Colonic mucosa (tissue), 4 donors: Measurements from ENCODE around the gene FHIP2A. TPM values are rescaled to one million over a fixed set of nuclear protein-coding genes. Genes with fewer than 3 reads are reported as not detected.

Source experiments
- DNase-seq: peaks from one replicate; pipeline ENCODE4 v3.0.0-alpha.2; 2020
- H3K27ac ChIP-seq: fragments of 200-600 bp; one replicate; pipeline ENCODE4 v1.8.0; 2021
- H3K27me3 ChIP-seq: fragments of 200-600 bp; one replicate; pipeline ENCODE4 v1.8.0; 2021
- H3K36me3 ChIP-seq: fragments of 200-600 bp; one replicate; pipeline ENCODE4 v1.8.0; 2021
- H3K4me1 ChIP-seq: fragments of 200-600 bp; one replicate; pipeline ENCODE4 v1.8.0; 2021; ENCODE audit warnings: mild to moderate bottlenecking
- H3K4me3 ChIP-seq: fragments of 200-600 bp; one replicate; pipeline ENCODE4 v1.8.0; 2021
- H3K9ac ChIP-seq, 2 donors: one replicate each; pipeline ENCODE4 v1.7.0; 2013; ENCODE audit warnings: control low read depth in 2 of 2, low read depth in 2 of 2, low read length in 2 of 2
- H3K9me3 ChIP-seq: fragments of 200-600 bp; one replicate; pipeline ENCODE4 v1.8.0; 2021
- intact Hi-C: fragments of 100-400 bp; cut with DNase I; formaldehyde crosslinking; loops from one replicate; pipeline ENCODE4 v1.14.1; 2022
- total RNA-seq, 2 donors: library from RNA; stranded (reverse); fragmentation: NEBNext Ultra II Directional in 1 of 2; extraction: Animal tissue kit (Norgen Biotek cat#: 25700) in 1 of 2; gene quantifications; one replicate each; pipeline ENCODE4 v1.2.1, GENCODE V29; 2021
- TF ChIP-seq, protein P1 (sequence below): fragments of 200-600 bp; IDR thresholded peaks from one replicate; pipeline ENCODE4 v1.8.0; 2022; ENCODE audit warnings: antibody characterized with exemption, mild to moderate bottlenecking
- donor health status: healthy.
- donor health status: DM: no; HTN: no; CAD: no.
- donor health status: DM: no; HTN: no; CAD: no.

FHIP2A gene
- total RNA-seq, 2 donors from 2014 or later: 11.3 to 16.6 TPM

DNA sequence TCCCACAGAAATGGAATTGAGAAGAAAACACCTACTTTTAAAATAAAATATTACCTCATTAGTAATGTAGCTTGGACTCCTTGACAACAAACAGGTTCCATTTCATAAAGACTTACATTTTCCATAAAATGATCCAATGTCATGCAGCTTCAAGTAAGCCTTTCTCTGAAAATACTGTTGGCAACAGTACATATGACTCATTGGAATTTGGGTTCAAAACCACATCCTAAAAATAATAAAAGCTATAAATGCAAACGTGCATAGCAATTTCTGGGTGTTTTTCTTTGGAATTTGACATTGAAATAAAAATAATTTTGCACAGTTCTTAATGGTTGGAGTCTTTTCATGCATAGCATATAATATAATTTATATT is 47.9 kb downstream of the FHIP2A start:
- DNase-seq: no peak
- Histone ChIP-seq H3K27ac (no peak overlapping the region), H3K27me3 (no peaks in the 10 kb centered on the region), H3K4me1 (no peaks in the 10 kb centered on the region), H3K9me3 (no peaks in the 10 kb centered on the region), H3K4me3 (no peak overlapping the region), H3K36me3 (no peaks in the 10 kb centered on the region), H3K9ac (no peak overlapping the region)
- intact Hi-C loops: no loop called here
- TF ChIP-seq, protein P1, sequence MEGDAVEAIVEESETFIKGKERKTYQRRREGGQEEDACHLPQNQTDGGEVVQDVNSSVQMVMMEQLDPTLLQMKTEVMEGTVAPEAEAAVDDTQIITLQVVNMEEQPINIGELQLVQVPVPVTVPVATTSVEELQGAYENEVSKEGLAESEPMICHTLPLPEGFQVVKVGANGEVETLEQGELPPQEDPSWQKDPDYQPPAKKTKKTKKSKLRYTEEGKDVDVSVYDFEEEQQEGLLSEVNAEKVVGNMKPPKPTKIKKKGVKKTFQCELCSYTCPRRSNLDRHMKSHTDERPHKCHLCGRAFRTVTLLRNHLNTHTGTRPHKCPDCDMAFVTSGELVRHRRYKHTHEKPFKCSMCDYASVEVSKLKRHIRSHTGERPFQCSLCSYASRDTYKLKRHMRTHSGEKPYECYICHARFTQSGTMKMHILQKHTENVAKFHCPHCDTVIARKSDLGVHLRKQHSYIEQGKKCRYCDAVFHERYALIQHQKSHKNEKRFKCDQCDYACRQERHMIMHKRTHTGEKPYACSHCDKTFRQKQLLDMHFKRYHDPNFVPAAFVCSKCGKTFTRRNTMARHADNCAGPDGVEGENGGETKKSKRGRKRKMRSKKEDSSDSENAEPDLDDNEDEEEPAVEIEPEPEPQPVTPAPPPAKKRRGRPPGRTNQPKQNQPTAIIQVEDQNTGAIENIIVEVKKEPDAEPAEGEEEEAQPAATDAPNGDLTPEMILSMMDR: no peak

DNA sequence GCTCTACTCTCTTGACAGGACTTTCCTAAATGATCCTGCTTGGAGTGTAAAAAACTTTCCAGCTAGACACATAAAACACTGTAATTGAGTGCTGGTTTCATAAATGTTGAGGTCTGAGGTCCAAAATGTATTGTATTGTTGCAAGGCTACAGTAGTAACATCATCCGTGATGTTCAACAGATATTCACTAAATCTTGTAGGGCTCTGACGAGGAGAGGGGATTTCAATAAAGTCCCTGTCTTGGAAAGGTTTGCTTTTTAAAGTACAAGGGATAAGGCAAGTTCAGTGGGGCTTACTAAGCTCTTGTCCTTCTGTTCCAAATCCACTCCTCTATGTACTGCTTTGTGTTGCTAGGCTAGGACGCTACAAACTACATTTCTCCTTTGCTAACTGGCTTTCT is 48.9 kb downstream of the FHIP2A start:
- Histone ChIP-seq H3K27ac (no peak overlapping the region), H3K36me3 (no peaks in the 10 kb centered on the region), H3K4me1 (no peaks in the 10 kb centered on the region), H3K9me3 (no peaks in the 10 kb centered on the region), H3K27me3 (no peaks in the 10 kb centered on the region), H3K4me3 (no peak overlapping the region), H3K9ac (no peak overlapping the region)
- intact Hi-C loops: no loop called here
- DNase-seq: no peak
- TF ChIP-seq, protein P1: no peak

DNA sequence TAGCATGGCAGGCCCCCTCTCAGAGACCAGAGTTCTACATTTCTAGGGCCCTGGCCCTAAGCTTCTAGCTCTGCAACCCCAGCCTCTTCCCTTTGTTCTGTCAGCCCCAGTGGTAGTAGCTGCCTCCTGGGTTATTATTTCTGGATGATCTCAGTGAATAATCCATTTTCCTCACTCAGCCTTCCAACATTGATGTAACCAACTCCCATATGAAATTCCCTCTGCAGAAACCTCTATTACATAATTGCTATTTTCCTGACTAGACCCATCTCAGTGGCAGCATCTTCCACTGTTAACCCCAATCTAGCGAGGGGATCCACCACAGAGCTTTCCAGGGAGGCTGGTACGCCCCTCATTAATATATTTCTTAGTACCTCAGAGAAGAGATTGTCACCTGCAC is 49.8 kb downstream of the FHIP2A start:
- no peaks in the 10 kb centered on the region for H3K36me3 ChIP-seq
- H3K4me3 ChIP-seq: no peak overlapping the region
- H3K27me3 ChIP-seq: no peaks in the 10 kb centered on the region
- no peaks in the 10 kb centered on the region for H3K4me1 ChIP-seq
- no peak overlapping the region for H3K9ac ChIP-seq
- intact Hi-C loops: no loop called here
- no peak for DNase-seq
- H3K9me3 ChIP-seq: no peaks in the 10 kb centered on the region
- H3K27ac ChIP-seq: no peak overlapping the region
- TF ChIP-seq, protein P1: no peak

Other genes starting within 250 kb of the FHIP2A start
- 100 to 1,000 TPM; 118 to 131 TPM for gene ABLIM1, start 163.5 kb upstream of the FHIP2A start, total RNA-seq
- 10 to 100 TPM; 15.1 to 20.3 TPM for gene TRUB1, start 116.4 kb downstream of the FHIP2A start, total RNA-seq